ENCODE measurements around the gene ACSS3. TPM values are rescaled to one million over a fixed set of nuclear protein-coding genes. Genes with fewer than 3 reads are reported as not detected.

The ACSS3 gene
- total RNA-seq, 2 experiments from 2014 or later: not detected

DNA sequence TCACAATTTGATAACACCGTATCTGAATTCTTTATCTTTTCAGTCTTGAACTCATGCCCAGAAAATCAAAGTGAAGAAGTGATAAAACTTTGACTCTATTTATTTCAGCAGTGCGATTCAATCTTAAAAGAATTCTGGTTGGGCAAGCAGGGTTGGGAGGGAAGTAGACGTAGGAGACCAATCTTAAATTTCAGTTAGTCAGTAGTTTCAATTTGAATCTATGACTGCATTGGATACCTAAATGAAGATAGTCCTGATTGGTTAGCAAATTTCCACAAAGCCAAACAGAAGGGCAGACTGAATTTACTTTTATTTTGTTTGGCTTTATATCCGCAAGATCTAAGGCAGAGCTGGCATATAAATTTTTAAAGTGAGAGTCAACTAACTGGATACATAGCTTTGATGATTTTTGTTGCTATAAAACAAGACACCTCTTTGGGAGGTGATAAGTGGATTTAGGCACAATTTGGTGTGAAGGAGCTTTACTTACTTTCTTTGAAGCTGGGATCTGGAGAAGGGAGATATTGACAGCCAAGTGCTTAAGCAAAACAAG, 2.6 kb downstream of the ACSS3 start:
- Mint-ChIP-seq H3K4me1 (ENCODE audit: low read depth) (no peaks in the 10 kb centered on the region), H3K4me3 (no peak overlapping the region), H3K9me3 (peaks cover 8% of the 10 kb centered on the region), H3K36me3 (ENCODE audit: low read depth) (no peaks in the 10 kb centered on the region), H3K27ac (no peak overlapping the region), H3K27me3 (peaks cover 28% of the 10 kb centered on the region)
- ChIA-PET POLR2A (no interaction called here), CTCF (no interaction called here)
- H3K27ac ChIP-seq (ENCODE audit: low read depth in 1 of 2, low read length in 2 of 2): no peak overlapping the region
- DNase-seq (no peak), ATAC-seq (ENCODE audit: poor library complexity) (no peak)
- no peaks in the 10 kb centered on the region for H3K36me3 ChIP-seq (ENCODE audit: insufficient read depth, low read length)
- no peaks in the 10 kb centered on the region for H3K4me1 ChIP-seq (ENCODE audit: insufficient read depth, low read length)
- TF ChIP-seq, protein P1, sequence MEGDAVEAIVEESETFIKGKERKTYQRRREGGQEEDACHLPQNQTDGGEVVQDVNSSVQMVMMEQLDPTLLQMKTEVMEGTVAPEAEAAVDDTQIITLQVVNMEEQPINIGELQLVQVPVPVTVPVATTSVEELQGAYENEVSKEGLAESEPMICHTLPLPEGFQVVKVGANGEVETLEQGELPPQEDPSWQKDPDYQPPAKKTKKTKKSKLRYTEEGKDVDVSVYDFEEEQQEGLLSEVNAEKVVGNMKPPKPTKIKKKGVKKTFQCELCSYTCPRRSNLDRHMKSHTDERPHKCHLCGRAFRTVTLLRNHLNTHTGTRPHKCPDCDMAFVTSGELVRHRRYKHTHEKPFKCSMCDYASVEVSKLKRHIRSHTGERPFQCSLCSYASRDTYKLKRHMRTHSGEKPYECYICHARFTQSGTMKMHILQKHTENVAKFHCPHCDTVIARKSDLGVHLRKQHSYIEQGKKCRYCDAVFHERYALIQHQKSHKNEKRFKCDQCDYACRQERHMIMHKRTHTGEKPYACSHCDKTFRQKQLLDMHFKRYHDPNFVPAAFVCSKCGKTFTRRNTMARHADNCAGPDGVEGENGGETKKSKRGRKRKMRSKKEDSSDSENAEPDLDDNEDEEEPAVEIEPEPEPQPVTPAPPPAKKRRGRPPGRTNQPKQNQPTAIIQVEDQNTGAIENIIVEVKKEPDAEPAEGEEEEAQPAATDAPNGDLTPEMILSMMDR (IDR thresholded peaks at IDR 0.05): no peak
- peaks cover 0 to 10% of the 10 kb centered on the region in 2 experiments for H3K9me3 ChIP-seq (ENCODE audit: control insufficient read depth in 1 of 2, insufficient read depth in 1 of 2, low read length in 2 of 2)
- intact Hi-C loops (cut with DNase I, micrococcal nuclease): no loop called here
- peaks cover 6 to 14% of the 10 kb centered on the region in 2 experiments for H3K27me3 ChIP-seq (ENCODE audit: control insufficient read depth in 1 of 2, insufficient read depth in 2 of 2, low read length in 2 of 2)
- no peak overlapping the region for H3K4me3 ChIP-seq (ENCODE audit: low read length)

DNA sequence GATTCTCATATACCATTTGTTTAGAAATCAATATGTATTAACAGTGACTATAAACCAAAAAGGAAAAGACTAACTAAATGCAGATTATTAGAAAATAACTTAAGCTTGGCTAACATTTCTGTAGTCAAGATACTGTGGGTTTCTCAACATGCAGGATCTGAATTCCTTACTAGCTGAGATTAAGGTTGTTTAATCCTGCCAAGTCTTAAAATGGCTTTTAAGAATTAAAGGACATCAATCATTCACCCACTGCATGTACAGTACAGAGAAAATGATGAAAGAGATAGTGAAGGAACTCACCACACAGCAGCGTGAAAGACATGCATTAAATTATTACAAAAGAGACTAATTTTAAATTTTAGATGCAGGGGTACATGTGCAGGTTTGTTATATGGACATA, 3.8 kb downstream of the ACSS3 start:
- no peak overlapping the region for H3K27ac ChIP-seq (ENCODE audit: low read depth in 1 of 2, low read length in 2 of 2)
- no peaks in the 10 kb centered on the region for H3K4me1 Mint-ChIP-seq (ENCODE audit: low read depth)
- H3K27me3 ChIP-seq (ENCODE audit: control insufficient read depth in 1 of 2, insufficient read depth in 2 of 2, low read length in 2 of 2): peaks cover 6 to 14% of the 10 kb centered on the region in 2 experiments
- POLR2A ChIA-PET: no interaction called here
- peaks cover 4% of the 10 kb centered on the region for H3K9me3 Mint-ChIP-seq
- no peaks in the 10 kb centered on the region for H3K36me3 ChIP-seq (ENCODE audit: insufficient read depth, low read length)
- H3K27ac Mint-ChIP-seq: no peak overlapping the region
- TF ChIP-seq, protein P1 (IDR thresholded peaks at IDR 0.05): no peak
- H3K27me3 Mint-ChIP-seq: peaks cover 22% of the 10 kb centered on the region
- H3K4me3 ChIP-seq (ENCODE audit: low read length): no peak overlapping the region
- ATAC-seq (ENCODE audit: poor library complexity): no peak
- no peaks in the 10 kb centered on the region for H3K4me1 ChIP-seq (ENCODE audit: insufficient read depth, low read length)
- intact Hi-C loops (cut with DNase I, micrococcal nuclease): no loop called here
- H3K36me3 Mint-ChIP-seq (ENCODE audit: low read depth): no peaks in the 10 kb centered on the region
- DNase-seq: no peak
- CTCF ChIA-PET: no interaction called here
- no peak overlapping the region for H3K4me3 Mint-ChIP-seq
- H3K9me3 ChIP-seq (ENCODE audit: control insufficient read depth in 1 of 2, insufficient read depth in 1 of 2, low read length in 2 of 2): peaks cover 0 to 10% of the 10 kb centered on the region in 2 experiments

DNA sequence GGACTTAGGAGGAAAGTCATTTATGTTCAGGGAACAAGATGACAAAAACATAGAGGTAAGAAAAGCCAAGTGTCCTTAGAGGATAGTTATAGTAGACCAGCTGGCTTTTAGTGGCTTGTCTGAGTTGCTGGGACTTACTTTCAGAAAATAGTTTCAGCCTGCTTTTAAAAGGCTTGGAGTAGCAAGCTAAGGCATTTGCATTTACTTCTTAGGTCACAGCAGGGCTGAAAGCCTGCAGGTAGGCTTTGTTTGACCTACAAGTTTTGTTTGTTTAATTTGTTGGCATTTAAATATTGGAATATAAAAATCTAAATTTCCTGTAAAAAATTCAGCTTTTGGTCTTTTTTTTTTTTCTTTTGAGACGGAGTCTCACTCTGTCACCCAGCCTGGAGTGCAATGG, 5.1 kb downstream of the ACSS3 start:
- ChIA-PET CTCF (no interaction called here), POLR2A (no interaction called here)
- H3K9me3 Mint-ChIP-seq: peaks cover 2% of the 10 kb centered on the region
- Histone ChIP-seq H3K27ac (ENCODE audit: low read depth in 1 of 2, low read length in 2 of 2) (no peak overlapping the region), H3K36me3 (ENCODE audit: insufficient read depth, low read length) (no peaks in the 10 kb centered on the region), H3K4me1 (ENCODE audit: insufficient read depth, low read length) (no peaks in the 10 kb centered on the region), H3K4me3 (ENCODE audit: low read length) (no peak overlapping the region), H3K9me3 (ENCODE audit: control insufficient read depth in 1 of 2, insufficient read depth in 1 of 2, low read length in 2 of 2) (peaks cover 0 to 3% of the 10 kb centered on the region in 2 experiments), H3K27me3 (ENCODE audit: control insufficient read depth in 1 of 2, insufficient read depth in 2 of 2, low read length in 2 of 2) (peaks cover 2 to 7% of the 10 kb centered on the region in 2 experiments)
- intact Hi-C loops (cut with DNase I, micrococcal nuclease): no loop called here
- H3K27ac Mint-ChIP-seq: no peak overlapping the region
- ATAC-seq (ENCODE audit: poor library complexity) (no peak), DNase-seq (no peak)
- no peaks in the 10 kb centered on the region for H3K4me1 Mint-ChIP-seq (ENCODE audit: low read depth)
- H3K36me3 Mint-ChIP-seq (ENCODE audit: low read depth): no peaks in the 10 kb centered on the region
- H3K4me3 Mint-ChIP-seq: no peak overlapping the region
- H3K27me3 Mint-ChIP-seq: peaks cover 13% of the 10 kb centered on the region
- TF ChIP-seq, protein P1 (IDR thresholded peaks at IDR 0.05): no peak

All from CD4-positive, alpha-beta T cell (primary cell).